Stimulated activated CD8-positive, alpha-beta memory T cell treated with anti-CD3 and anti-CD28 coated beads, Interleukin-4, amount 100 ng/mL, for 24 hours (primary cell): Measurements from ENCODE around the gene ARHGEF4.

Experiments
- DNase-seq: peaks from one replicate; pipeline ENCODE4 v3.0.0-alpha.2; 2020; ENCODE audit warnings: low read depth

The ARHGEF4 gene

DNA sequence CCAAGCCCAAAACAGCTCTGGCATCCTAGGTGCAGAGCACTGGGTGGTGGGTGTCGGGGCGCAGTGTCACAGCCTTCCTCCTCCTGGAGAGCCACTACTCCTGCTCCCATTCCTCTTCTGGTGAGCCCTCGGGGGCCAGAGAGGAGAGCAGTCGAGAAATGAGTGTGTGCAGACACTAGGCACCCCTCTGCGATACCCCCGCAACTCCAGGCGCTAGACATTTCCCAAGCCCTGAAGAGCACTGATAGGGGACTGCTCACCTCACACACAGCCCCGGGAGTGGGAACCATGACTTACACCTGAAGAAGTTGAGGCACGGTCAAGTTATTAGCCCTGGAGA is 202.4 kb downstream of the ARHGEF4 start:
- DNase-seq: no peak

DNA sequence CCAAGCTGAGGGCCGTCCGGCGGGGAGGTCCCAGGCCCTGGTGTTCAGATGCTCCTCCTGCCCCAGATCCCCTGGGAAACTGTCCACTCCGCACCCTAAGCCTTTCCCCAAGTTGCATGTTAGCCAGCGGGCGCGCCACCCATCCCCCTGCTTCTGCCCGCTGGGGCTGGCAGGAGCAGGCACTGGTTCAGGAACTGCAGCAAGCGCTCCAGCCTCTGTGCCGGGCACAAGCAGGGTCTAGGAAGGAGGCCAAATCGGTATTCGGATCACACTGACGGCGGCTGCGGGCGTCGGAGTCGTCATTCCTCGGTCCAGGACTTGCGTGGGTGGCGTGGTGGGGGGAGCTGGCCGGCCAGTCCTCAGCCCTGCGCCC is 202.8 kb downstream of the ARHGEF4 start:
- DNase-seq: no peak

DNA sequence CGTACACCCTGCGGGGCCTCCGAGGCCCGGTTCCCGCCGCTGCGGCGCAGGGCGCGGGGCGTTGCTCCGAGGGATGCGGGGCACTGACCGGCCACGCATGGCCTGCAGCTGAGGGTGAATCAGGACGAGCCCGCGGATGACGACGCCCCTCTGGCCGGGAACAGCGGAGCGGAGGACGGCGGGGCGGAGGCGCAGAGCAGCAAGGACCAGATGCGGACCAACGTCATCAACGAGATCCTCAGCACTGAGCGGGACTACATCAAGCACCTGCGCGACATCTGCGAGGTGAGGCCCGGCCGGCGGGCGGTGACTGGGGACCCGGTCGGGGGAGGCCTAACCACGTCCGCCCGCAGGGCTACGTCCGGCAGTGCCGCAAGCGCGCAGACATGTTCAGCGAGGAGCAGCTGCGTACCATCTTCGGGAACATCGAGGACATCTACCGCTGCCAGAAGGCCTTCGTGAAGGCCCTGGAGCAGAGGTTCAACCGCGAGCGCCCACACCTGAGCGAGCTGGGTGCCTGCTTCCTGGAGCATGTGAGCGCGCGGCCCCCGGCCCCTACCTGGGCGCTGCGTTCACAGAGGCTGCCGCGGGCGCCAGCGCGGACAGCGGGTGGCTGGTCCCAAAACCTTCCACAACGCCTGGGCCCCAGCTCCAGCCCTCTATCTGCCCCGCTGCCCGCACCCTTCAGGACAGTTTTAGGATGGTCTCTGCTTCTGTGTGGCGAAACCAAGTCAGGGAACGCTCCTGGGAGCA is 203.4 kb downstream of the ARHGEF4 start:
- no peak for DNase-seq

DNA sequence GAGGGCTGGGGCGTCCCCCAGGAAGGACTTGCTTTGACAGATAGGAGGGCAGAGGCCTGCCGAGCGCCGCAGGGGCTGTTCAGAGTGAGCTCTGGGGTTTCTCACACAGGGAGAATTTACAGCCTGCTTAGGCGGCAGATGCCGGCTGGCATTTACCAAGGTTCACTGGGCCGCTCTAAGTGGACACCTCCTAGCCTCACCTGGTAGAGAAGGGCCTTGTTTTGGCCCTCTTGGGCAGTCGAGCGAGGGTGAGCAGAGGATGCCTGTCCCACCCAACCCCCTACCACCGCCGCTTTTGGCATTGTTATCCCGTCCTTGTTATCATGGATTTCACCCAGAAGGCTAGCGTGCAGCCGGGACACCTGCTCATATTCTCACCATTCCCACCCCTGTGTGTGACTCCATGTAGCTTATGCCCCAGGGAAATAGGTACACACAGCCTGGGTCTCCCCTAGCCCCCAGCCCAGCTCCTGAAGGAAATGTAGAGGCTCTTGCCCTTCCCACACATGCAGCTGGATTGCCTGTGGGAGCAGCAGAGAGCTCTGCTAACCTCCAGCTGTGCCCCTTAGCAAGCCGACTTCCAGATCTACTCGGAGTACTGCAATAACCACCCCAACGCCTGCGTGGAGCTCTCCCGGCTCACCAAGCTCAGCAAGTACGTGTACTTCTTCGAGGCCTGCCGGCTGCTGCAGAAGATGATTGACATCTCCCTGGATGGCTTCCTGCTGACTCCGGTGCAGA is 204.1 kb downstream of the ARHGEF4 start:
- no peak for DNase-seq

DNA sequence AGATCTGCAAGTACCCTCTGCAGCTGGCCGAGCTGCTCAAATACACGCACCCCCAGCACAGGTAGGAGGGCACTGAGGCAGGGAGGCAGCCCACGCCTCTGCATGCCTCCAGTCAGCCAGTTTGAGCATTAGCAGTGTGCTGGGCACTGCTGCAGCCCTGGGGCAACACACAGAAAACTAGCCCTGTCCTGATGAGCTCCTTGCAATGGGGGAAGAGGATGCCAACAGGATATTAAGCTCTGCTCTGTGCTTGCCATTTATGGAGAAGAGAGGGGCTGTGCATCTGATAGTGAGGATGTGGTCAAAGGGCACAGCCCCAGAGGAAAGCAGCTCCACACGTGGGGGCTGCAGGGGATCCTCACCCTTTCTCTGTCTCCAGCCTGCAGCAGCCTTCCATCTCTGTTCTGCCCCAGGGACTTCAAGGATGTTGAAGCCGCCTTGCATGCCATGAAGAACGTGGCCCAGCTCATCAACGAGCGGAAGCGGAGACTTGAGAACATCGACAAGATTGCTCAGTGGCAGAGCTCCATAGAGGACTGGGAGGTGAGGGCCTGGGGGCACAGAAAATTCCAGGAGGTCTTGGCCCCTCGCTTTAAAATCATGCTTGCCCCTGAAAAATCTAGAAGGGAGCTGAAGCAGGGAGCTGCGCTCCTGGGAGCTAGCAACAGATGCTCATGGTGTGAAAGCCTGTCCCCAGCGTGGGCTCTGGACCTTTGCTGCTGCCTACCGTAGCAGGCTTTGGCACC is 204.9 kb downstream of the ARHGEF4 start:
- DNase-seq: no peak

DNA sequence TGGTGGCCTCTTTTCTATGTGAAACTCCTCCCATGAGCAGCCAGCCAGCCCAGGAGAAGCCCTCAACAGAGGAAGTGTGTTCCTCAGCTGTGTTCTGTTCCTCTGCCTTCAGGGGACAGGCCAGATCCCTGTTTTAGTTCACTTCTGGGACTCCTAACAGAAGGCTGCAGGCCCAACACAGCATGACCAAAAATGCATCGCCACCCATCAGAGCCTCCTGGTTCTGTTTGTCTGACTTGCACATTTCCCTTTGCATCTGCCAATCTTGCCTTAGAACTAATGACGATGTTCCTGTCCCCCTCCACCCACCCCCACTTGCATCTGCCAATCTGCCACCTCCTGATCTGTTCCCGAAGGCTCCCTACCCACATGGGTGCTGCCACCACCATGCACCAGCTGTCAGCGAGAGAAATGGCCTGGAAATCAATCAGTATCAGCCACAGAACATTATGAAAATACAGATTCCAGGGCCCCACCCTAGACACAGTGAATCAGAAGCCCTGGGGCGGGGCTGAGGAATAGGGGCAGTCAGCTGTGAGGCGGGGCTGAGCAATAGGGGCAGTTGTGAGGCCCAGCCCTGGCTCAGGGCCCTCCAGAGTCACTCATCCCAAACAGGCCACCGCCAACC is 205.5 kb downstream of the ARHGEF4 start:
- DNase-seq: no peak

DNA sequence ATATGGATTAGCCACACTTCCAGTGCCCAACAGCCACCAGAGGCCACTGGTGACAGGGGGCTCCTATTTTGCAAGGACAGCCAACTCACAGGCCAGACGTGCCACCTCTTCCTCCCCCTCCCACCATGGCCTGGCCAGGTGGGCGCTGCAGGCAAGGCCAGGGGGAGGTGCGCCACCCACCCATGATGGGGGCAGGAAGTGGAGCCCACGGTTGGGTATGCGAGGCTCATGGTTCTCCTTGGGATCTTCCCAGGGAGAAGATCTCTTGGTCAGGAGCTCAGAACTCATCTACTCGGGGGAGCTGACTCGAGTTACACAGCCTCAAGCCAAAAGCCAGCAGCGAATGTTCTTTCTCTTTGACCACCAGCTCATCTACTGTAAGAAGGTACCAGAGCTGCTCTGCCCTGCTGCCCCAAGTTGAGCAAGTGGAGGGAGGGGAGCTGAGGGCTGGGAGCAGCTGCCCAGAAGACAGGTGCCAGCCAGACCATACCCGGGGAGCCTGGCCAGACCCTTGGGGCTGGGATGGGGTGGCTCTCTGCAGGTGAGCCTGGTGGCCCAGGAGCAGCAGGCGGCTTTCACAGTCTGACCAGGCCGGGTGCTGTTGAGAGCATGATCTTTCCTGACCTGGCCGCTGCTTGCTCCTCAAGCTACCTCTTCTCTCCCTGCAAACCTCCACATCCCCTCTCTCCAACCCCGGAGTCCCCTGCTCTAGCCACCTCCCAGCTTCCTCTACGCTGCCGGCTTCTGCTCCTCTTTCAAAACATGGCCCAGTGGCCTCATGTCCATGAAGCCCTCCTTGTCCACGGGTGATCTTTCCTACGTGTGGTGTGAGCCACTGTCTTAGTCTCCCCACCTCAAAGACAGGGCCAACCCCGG is 206.7 kb downstream of the ARHGEF4 start:
- DNase-seq: no peak

DNA sequence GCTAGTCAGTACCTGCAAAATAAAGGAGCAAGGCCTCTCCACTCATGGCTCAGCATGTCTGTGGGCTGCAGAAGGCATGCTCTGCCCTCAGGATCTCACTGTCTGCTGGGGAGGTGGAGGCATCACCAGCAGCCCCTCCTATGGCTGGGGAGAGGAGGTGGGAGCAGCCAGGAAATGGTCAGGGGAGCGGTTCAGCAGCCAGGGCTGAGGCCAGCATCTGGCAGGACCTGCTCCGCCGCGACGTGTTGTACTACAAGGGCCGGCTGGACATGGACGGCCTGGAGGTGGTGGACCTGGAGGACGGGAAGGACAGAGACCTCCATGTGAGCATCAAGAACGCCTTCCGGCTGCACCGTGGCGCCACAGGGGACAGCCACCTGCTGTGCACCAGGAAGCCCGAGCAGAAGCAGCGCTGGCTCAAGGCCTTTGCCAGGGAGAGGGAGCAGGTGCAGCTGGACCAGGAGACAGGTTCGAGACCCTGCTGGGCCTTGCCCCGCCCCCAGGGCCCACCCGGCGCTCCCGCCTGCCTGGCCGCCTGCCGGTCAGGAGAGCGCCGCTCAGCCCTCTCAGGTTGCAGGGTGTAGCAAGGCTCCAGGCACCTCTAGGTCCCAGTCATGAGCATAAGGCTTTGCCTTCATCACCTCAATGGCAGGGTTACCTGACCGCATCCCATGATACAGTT is 207.5 kb downstream of the ARHGEF4 start:
- no peak for DNase-seq

DNA sequence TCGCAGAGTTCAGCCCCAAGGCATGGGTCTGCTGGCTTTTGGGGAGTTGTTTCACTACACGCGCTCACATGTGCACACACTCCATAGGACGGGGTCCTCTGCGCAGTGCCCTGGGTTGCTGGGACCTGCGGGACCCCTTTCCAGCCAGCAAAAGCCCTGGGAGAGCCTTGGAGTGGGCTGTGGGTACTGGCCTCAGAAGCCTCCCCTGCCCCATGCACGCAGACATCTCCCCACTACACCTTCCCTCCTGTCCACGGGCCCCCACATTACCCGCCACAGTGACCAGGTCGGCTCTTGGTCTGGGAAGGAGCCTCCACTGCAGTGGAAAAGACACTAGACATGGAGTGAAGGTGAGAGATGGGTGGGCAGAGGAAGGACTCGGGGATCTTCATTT is 208.0 kb downstream of the ARHGEF4 start:
- DNase-seq: no peak

DNA sequence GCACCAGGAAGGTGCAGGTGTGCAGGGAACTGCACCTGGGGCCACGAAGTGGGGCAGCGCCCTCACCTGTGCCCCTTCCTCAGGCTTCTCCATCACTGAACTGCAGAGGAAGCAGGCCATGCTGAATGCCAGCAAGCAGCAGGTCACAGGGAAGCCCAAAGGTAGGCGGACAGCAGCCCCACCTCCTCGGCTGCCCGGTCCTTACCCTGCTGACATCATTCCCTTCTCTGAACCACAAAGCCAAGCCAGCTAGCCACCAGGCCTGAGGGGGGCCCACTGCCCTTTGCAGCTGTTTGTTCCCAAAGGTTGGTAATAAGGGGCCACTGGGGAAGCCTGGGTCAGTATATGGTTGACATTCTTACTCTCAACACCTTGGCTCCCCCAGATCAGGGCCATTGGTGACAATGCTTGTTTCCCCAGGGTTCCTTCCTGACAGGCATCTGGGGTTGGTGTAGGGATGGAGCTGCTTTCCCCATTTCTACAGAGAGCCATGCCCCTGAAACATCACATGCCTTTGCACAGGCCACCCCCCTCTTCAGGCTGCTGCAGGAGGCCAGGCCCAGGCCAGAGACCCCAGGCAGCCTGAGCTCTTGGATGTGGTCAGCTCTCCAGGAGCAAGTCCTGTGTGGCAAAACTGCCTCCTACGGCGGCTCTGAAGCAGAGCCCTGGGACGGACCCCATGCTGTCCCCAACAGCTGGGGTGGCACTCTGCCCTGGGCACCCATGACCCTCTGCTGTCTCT is 208.7 kb downstream of the ARHGEF4 start:
- DNase-seq: no peak

DNA sequence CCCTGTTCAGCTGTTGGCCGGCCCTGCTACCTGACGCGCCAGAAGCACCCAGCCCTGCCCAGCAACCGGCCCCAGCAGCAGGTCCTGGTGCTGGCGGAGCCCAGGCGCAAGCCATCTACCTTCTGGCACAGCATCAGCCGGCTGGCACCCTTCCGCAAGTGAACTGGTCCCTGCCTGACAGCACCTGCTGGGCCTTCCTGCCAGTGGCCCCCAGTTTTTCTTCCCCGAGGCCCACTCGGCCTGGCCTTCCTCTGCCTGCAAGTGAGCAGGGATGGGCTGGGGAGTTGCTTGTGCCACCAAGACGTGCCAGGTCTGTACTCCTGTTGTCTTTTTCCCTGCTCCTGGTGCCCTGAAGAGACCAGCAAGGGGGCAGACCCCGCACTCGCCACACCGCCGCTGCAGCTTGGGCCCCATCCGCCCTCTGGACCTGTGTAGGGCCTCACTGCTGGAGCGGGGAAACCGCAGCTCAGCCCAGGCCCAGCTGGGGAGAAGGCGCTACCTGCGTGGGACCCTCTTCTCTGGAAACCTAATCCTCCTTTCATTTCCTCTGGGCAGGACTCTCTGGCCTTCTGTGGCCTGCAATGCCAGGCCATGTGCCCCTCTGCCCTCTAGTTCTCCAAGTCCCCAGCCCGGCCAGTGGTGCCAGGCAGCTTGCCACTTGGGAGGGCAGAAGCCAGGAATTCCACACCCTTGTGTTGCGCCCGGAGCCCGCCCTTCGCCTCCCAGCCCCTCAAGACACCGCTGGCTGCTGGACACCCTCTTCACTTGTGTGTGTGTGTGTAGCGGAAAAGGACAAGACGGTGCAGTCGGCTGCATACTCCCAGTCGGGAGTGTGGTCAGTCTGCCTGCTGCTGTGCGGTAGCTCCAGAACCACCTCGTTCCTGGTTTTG is 209.6 kb downstream of the ARHGEF4 start:
- DNase-seq: no peak

DNA sequence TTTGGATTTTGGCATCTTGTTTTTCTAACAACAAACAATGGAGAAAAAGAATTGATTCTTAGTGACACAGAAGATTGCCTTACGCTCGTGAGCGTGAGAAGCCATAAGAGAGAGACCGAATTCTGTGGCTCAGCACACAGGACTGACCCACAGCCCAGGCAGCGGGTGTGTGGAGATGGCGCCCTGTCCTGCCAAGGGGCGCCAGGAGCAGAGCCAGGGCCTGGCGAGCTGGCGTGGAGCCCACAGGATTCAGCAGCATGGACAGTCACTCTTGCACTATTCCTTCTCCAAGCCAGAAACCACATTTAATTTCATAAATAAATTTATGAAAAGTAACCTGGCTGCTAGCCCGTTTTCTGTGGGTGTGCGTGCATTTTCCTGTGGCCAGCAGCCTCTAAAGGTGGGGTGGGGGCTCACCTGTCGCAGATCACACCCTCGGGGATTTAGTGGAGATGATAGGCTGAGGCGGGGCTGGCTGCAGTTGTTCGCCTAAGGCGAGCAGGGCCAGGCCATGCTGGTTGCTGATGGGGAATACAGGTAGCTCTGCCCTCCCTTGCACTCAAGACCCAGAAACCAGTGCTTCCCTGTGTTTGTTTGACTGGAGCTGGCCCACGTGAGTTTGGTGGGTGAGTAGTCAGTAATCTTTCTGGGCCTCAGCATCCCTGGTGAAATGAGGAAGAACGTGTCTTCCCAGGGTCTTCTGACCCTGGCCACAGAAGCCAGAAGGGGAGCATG is 210.4 kb downstream of the ARHGEF4 start:
- no peak for DNase-seq

DNA sequence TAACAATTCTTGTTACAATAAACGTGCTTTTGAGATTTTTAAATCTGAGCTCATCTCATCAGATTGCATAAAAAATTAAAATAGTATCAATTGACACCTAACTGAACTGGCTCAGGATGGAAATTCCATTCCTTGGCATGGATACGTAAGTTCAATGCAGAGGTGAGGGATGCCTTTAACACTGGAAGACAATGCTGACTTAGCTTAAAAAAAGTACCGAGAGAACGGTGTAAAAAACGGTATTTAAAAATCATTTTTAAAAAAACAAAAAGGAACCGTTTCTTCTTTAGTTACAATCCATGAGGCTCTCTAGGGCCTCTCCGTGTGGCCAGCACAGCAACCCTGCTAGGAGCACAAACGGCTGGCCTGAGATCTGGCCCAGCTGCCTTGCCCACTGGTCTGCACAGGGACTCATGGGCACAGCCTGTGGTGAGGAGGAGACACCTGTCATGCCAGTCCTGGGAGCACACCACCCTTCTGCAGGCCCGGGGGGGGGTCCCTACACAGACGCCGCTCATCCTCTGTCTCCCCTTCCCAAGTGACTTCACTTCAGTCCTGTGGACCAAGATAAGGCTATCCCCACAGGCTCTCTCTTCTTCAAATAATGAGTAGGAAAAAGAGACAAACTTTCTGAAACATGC is 211.3 kb downstream of the ARHGEF4 start:
- DNase-seq: no peak

DNA sequence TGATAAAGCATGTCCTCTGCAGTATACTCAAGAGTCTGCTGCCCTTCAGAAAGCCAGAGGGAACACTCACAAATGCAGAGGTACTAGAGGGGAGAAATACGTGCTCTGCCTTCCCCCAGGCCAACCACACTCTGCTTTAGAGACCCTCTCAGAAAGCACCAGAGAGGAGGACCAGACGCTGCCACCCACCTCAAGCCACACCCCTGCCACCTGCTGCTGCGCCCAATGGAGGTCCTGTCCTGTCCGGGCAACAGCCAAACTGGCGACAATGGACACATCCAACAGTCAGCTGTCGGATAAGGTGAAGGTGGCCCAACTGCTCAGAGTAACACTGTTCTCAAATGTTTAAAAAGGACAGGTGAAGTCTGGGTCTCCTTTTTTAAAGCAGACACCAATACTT is 211.9 kb downstream of the ARHGEF4 start:
- no peak for DNase-seq

DNA sequence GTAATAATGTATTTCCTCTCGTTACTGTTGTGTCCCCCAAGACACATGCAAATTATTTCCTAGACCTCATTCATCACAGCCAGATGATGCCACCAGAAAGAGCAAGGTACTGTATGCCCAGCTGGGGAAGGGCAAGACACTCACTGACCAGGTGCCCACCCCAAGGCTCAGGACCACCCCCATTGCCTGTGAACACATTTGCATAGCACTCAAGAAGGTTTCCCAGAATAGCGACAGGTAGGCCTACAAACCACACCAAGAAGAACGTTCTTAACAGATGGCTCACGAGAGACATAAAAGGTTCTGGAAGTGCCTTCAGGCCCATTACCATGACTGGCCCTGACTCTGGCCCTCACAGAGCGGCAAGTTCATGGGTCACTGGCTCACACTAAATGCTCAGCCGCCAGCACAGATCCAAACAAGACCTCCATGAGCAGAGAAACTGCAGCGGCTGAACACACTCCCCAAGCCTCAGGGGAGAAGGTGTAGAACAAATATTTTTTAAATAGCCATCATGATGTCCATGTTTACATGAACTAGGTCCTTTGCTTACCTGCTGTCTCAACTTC is 212.5 kb downstream of the ARHGEF4 start:
- no peak for DNase-seq

DNA sequence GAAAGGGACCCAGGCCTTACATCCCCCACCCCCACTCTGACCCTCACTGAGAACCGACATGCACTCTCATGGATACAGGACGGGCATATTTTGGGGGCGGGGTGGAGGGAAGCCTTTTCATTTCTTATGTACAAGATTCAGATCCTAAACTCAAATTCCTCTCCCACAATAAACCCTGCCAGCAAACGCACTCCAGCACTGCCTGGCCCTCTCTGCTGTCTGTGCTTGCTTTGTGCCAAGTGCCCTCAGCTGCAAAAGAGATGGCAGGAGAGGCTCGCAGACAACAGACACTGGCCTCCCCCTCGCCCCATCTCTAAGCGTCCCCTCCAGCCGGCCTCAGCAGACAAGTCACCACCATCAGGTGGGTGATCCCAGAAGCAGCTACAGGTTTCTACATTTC is 214.2 kb downstream of the ARHGEF4 start:
- DNase-seq: no peak

DNA sequence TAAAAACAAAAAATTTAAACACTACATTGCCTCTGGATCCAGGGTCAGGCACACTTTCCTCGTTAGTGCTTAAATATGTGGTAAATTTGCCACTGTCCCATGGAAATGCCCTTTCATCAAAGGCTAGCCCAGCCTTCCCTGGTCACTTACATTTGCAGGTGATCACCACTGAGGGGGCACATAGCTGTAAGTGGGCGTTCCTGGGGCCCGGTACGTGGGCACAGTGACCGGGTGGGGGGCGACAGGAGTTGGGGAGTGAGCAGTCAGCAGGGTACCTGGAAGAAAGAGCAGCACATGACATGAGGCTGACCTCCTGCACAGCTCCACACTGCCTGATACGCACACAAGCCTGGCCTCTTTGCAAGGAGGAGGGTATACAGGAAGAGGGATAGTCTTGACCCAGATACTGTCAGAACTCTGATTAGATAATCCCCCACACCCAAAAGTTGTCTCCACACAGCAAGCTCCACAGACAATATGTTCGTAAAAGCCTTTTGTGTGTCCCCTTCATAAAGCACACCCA is 216.1 kb downstream of the ARHGEF4 start:
- no peak for DNase-seq

DNA sequence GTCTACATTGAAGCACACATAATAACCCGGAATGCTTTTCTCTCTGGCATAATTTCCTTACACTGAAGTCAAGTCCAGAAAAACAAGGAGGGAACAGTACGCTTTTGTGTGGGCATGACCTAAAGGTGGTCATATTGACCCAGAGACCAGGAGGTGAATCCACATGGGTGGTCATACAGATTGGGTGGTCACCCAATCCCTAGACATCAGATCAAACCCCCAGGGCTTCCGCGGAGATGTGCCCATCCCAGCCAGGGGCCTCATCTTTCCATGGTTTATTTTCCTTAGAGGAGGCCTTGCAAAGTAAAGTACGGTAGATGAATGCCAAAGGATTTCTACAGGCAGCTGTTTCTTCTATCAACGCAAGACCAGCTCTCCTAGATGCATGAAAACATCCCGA is 217.8 kb downstream of the ARHGEF4 start:
- no peak for DNase-seq
